Esophagus (tissue), 2 donors: ENCODE data around the gene GFER. TPM values are rescaled to one million over a fixed set of nuclear protein-coding genes. Genes with fewer than 3 reads are reported as not detected.
A peak's percentile ranks its signal among the peaks of the same experiment; 100 is the strongest.
"Not testable (repeated sequence)": the region's sequence is repeated elsewhere in the genome, so short reads cannot be mapped to it uniquely, and the experiment has no call there.

Source experiments
- H3K27ac ChIP-seq, 2 donors: one replicate each; pipeline ENCODE4 v1.5.1; 2013; ENCODE audit warnings: low read depth in 2 of 2, mild to moderate bottlenecking in 2 of 2, inconsistent platforms in 1 of 2, low read length in 1 of 2, moderate library complexity in 1 of 2
- H3K27me3 ChIP-seq, 2 donors: one replicate each; pipeline ENCODE4 v1.6.1; 2013; ENCODE audit warnings: low read length in 2 of 2, control low read depth in 1 of 2, mild to moderate bottlenecking in 1 of 2; ENCODE audit not compliant: insufficient read depth in 2 of 2, control insufficient read depth in 1 of 2
- H3K36me3 ChIP-seq, 2 donors: one replicate each; pipeline ENCODE4 v1.6.1; 2013; ENCODE audit warnings: low read length in 1 of 2; ENCODE audit not compliant: control insufficient read depth in 2 of 2, insufficient read depth in 2 of 2
- H3K4me1 ChIP-seq, 2 donors: one replicate each; pipeline ENCODE4 v1.6.1; 2013; ENCODE audit warnings: low read length in 1 of 2; ENCODE audit not compliant: control insufficient read depth in 2 of 2, insufficient read depth in 2 of 2
- H3K4me3 ChIP-seq, 2 donors: one replicate each; pipeline ENCODE4 v1.5.1; 2013; ENCODE audit warnings: low read length in 2 of 2, mild to moderate bottlenecking in 2 of 2, low read depth in 1 of 2, moderate library complexity in 1 of 2
- H3K9me3 ChIP-seq, 2 donors: one replicate each; pipeline ENCODE4 v1.6.1; 2013; ENCODE audit warnings: mild to moderate bottlenecking in 2 of 2, low read depth in 1 of 2, low read length in 1 of 2, moderate library complexity in 1 of 2; ENCODE audit not compliant: control insufficient read depth in 2 of 2, insufficient read depth in 1 of 2
- WGBS, 2 donors: extraction: QIAGEN DNeasy Blood & Tissue Kit; methylation state at CpG; one replicate each; pipeline ENCODE4 v1.1.7; 2013; 5-methylcytosine and 5-hydroxymethylcytosine counted together
- polyA plus RNA-seq, 2 donors: library from polyadenylated mRNA; stranded (reverse); fragments of 200-250 nt; gene quantifications; one replicate each; pipeline ENCODE4 v1.2.3, GENCODE V29; 2013
- donor health status: healthy with polysubstance abuse.
- donor health status: Bipolar disorder and iron deficiency.

GFER gene
- polyA plus RNA-seq, 2 donors = 13.1 to 23.1 TPM

GRCh38 chr16:1953734-1954133, 30.3 kb upstream of the GFER start:
- Histone ChIP-seq H3K27me3 (no peaks in the 10 kb centered on the region), H3K27ac (no peak overlapping the region), H3K4me1 (peaks cover 4 to 11% of the 10 kb centered on the region in 2 donors), H3K4me3 (no peak overlapping the region), H3K9me3 (no peaks in the 10 kb centered on the region), H3K36me3 (no peaks in the 10 kb centered on the region)
- WGBS, 2 donors = 88 to 91% methylated on average over 22 of the region's 22 CpGs

- H3K4me3 ChIP-seq, H3K27me3 ChIP-seq, H3K27ac ChIP-seq, H3K9me3 ChIP-seq: not testable (repeated sequence)
- WGBS, 2 donors = 87 to 90% methylated on average over 20 to 21 of the region's 22 CpGs
- peaks cover 2 to 15% of the 10 kb centered on the region in 2 donors for H3K36me3 ChIP-seq
- H3K4me1 ChIP-seq = peaks cover 2 to 16% of the 10 kb centered on the region in 2 donors
These were observed 26.4 kb upstream of the GFER start for GRCh38 chr16:1957434-1958142.

DNA sequence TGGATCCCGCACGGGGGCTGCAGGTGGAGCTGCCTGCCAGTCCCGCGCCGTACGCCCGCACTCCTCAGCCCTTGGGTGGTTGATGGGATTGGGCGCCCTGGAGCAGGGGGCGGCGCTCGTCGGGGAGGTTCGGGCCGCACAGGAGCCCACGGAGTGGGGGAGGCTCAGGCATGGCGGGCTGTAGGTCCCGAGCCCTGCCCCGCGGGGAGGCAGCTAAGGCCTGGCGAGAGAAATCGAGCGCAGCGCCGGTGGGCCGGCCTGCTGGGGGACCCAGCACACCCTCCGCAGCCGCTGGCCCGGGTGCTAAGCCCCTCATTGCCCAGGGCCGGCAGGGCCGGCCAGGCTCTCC, 25.9 kb upstream of the GFER start:
- Histone ChIP-seq H3K36me3 (peaks cover 2 to 19% of the 10 kb centered on the region in 2 donors), H3K4me1 (peaks cover 2 to 15% of the 10 kb centered on the region in 2 donors)
- 75 to 76% methylated on average over 23 to 30 of the region's 30 CpGs for WGBS, 2 donors
- H3K4me3 ChIP-seq, H3K27me3 ChIP-seq, H3K27ac ChIP-seq, H3K9me3 ChIP-seq: not testable (repeated sequence)

DNA sequence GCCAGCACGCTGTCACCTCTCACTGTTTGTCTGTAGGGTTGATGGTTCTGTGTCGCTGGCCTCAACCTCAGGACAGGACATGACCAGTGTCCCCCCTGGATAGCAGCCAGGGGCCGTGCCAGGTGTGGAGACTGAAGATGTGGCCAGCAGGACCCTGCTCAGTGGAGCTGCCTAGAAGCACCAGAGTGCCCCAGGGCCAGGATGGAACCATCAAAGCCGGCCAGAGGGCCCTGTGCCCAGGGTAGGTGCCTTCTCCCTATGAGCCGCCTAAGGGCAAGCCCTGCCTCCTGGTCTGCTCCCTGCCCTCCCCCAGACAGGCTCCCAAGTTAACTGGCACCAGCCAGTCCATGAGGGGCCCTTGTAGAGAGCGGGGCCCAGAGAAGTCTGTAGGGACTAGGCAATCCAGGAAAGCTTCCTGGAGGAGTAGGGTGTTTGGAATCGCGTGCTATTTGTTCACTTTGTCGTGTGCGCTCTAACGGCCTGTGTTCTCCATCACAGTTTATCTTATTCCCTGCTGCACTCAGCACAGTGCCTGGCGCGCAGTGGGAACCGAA, 25.2 kb upstream of the GFER start:
- WGBS, 2 donors = 30 to 34% methylated on average over 14 of the region's 14 CpGs
- peaks cover 2 to 17% of the 10 kb centered on the region in 2 donors for H3K4me1 ChIP-seq

DNA sequence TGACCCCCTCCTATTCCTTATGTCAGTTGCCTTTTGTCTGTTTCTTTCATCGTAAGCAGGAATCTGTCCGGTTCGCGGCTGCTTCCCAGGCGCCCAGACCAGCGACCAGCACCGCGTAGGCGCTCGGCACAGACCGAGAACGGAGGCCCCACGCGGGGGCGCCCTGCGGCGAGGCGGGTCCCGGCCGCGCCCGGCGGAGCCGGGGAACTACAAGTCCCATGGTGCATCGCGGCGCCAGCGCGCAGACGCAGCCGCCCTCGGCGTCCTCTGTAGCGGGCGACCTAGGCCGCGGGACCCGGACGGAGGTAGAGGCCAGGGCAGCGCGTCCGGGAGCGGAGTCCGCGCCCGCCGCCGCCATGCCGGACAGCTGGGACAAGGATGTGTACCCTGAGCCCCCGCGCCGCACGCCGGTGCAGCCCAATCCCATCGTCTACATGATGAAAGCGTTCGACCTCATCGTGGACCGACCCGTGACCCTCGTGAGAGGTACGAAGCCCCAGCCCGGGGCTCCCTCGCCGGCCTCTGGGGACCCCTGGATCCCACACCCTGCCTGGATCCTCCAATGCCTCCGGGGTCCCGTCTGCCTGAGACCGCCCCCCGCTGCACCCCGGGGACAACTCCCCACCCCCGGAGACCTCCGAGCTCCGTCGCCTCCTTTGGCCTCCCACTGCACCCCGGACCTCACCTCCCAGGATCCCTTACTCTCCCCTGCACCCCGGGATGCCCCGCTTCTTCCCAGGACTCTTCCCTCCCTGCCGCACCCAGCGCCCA, 24.5 kb upstream of the GFER start, which contains the start of gene NDUFB10:
Gene NDUFB10, plus strand, starts transcription at position 270 of the 771 bp plus-strand sequence. Its CDS starts 87 bp downstream, at position 357.
- H3K9me3 ChIP-seq = no peaks in the 10 kb centered on the region
- 0 to 1% methylated on average over 70 to 79 of the region's 79 CpGs for WGBS, 2 donors
- H3K4me1 ChIP-seq = peaks cover 2 to 20% of the 10 kb centered on the region in 2 donors
- H3K36me3 ChIP-seq = peaks cover 2 to 21% of the 10 kb centered on the region in 2 donors
- H3K27ac ChIP-seq = peak within 1 kb of the TSS; percentile 80 to 85
- no peaks in the 10 kb centered on the region for H3K27me3 ChIP-seq
- peak within 1 kb of the TSS; percentile 74 to 87 for H3K4me3 ChIP-seq

More for the DNA sequence above, 25.2 kb upstream of the GFER start:
- Histone ChIP-seq H3K27me3 (no peaks in the 10 kb centered on the region), H3K9me3 (no peaks in the 10 kb centered on the region), H3K27ac (peak overlapping the region; percentile 41 to 85), H3K4me3 (peak overlapping the region in 1 of 2 donors; percentile 87), H3K36me3 (peaks cover 2 to 19% of the 10 kb centered on the region in 2 donors)

GRCh38 chr16:1960665-1961630, 23.0 kb upstream of the GFER start:
- H3K27me3 ChIP-seq = no peaks in the 10 kb centered on the region
- peak overlapping the region in 1 of 2 donors; percentile 17 for H3K4me3 ChIP-seq
- H3K27ac ChIP-seq = peak overlapping the region; percentile 17 to 47
- WGBS, 2 donors = 33 to 34% methylated on average over 20 of the region's 20 CpGs
- H3K9me3 ChIP-seq = no peaks in the 10 kb centered on the region
- H3K36me3 ChIP-seq = peaks cover 2 to 21% of the 10 kb centered on the region in 2 donors
- peaks cover 2 to 23% of the 10 kb centered on the region in 2 donors for H3K4me1 ChIP-seq

- WGBS, 2 donors = 44 to 54% methylated on average over 5 to 6 of the region's 6 CpGs
- Histone ChIP-seq H3K9me3 (no peaks in the 10 kb centered on the region), H3K4me1 (peaks cover 2 to 23% of the 10 kb centered on the region in 2 donors), H3K27ac (no peak overlapping the region), H3K4me3 (no peak overlapping the region), H3K36me3 (peaks cover 2 to 21% of the 10 kb centered on the region in 2 donors), H3K27me3 (no peaks in the 10 kb centered on the region)
These were observed 22.3 kb upstream of the GFER start for GRCh38 chr16:1961651-1962067.

- H3K9me3 ChIP-seq, H3K27me3 ChIP-seq: not testable (repeated sequence)
- peaks cover 2 to 23% of the 10 kb centered on the region in 2 donors for H3K4me1 ChIP-seq
- H3K36me3 ChIP-seq = peaks cover 2 to 21% of the 10 kb centered on the region in 2 donors
- peak overlapping the region in 1 of 2 donors; percentile 93 for H3K27ac ChIP-seq
- peak overlapping the region in 1 of 2 donors; percentile 12 for H3K4me3 ChIP-seq
- WGBS, 2 donors = 74 to 77% methylated on average over 34 to 37 of the region's 37 CpGs
These were observed 21.5 kb upstream of the GFER start for GRCh38 chr16:1962161-1963153.
